GM21367 (cell line): Measurements from ENCODE around the gene SUSD6.
"Not testable (repeated sequence)": the region's sequence is repeated elsewhere in the genome, so short reads cannot be mapped to it uniquely, and the experiment has no call there.

Experiments used
- ATAC-seq: cut with Tn5 transposase; IDR thresholded peaks from one replicate; pipeline ENCODE4 v1.9.1; 2021; ENCODE audit not compliant: unreplicated experiment

Gene SUSD6

GRCh38 chr14:69693145-69693544, 81.7 kb downstream of the SUSD6 start:
- no peak for ATAC-seq

GRCh38 chr14:69693801-69694729, 82.7 kb downstream of the SUSD6 start:
- no peak for ATAC-seq

- ATAC-seq: no peak
Observed at GRCh38 chr14:69694730-69695281, 83.4 kb downstream of the SUSD6 start.

- ATAC-seq: no peak
Observed at GRCh38 chr14:69695322-69696203, 84.2 kb downstream of the SUSD6 start.

GRCh38 chr14:69696204-69696527, 84.8 kb downstream of the SUSD6 start:
- no peak for ATAC-seq

- no peak for ATAC-seq
Observed at GRCh38 chr14:69696633-69697557, 85.5 kb downstream of the SUSD6 start.

GRCh38 chr14:69698572-69698971, 87.2 kb downstream of the SUSD6 start:
- no peak for ATAC-seq

- not testable (repeated sequence) for ATAC-seq
Observed at GRCh38 chr14:69699243-69699642, 87.8 kb downstream of the SUSD6 start.

GRCh38 chr14:69699748-69700303, 88.4 kb downstream of the SUSD6 start:
- ATAC-seq: no peak

- ATAC-seq: no peak
Observed at GRCh38 chr14:69700575-69700974, 89.2 kb downstream of the SUSD6 start.

GRCh38 chr14:69701291-69701690, 89.9 kb downstream of the SUSD6 start:
- ATAC-seq: no peak

GRCh38 chr14:69701857-69702256, 90.5 kb downstream of the SUSD6 start:
- ATAC-seq: no peak

GRCh38 chr14:69703047-69704039, 91.9 kb downstream of the SUSD6 start:
- no peak for ATAC-seq

- ATAC-seq: no peak
Observed at GRCh38 chr14:69704319-69704718, 92.9 kb downstream of the SUSD6 start.

- ATAC-seq: no peak
Observed at GRCh38 chr14:69705706-69706105, 94.3 kb downstream of the SUSD6 start.

- ATAC-seq: no peak
Observed at GRCh38 chr14:69708049-69708448, 96.7 kb downstream of the SUSD6 start.

GRCh38 chr14:69708586-69709560, 97.5 kb downstream of the SUSD6 start:
- ATAC-seq: no peak

GRCh38 chr14:69710378-69710777, 99.0 kb downstream of the SUSD6 start:
- ATAC-seq: no peak
